A549 treated with AZD2906 at 1 μM for 4 hours (cell line): ENCODE data around the gene CFHR4. TPM values are rescaled to one million over a fixed set of nuclear protein-coding genes. Genes with fewer than 3 reads are reported as not detected.

Experiments used
- total RNA-seq: library from RNA; stranded (reverse); fragments of 200-300 nt; extraction: Qiagen RNA extraction; gene quantifications from 5 replicates; pipeline ENCODE4 v1.2.3, GENCODE V29; 2022

The CFHR4 gene
- total RNA-seq, result not detected in 5 replicates

GRCh38 chr1:196887515-196888239, at the start of gene CFHR4:
CFHR4 (plus strand) TSS chr1:196888052; CDS start chr1:196888151, 99 bp downstream.

DNA sequence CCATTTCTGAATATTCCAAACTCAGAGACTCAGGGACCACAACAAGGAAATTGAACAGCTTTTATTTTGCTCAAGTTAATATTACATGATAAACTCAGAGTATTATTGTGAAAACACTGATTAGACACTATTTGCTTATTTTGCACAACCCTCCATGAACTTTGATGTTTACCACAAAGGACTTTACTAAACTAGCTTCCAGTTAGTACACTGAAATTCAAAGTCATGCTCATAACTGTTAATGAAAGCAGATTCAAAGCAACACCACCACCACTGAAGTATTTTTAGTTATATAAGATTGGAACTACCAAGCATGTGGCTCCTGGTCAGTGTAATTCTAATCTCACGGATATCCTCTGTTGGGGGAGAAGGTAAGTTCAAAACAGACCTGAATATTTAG, 55.7 kb downstream of the CFHR4 start, which contains the start of gene CFHR2:
CFHR2 (plus strand) TSS at position 171 of the 400 bp plus-strand sequence; CDS start at position 314, 143 bp downstream.

Other genes starting within 250 kb of the CFHR4 start
- 3.7 to 4.8 TPM (median 4.2 TPM) in 5 replicates for gene CFH, start 236.0 kb upstream of the CFHR4 start, total RNA-seq
- gene CFHR3, start 113.2 kb upstream of the CFHR4 start, total RNA-seq, result 0.15 to 0.18 TPM (median 0.17 TPM) in 4 of 5 replicates, not detected in the other
- gene CFHR1, start 68.3 kb upstream of the CFHR4 start, total RNA-seq, result 0.09 to 0.24 TPM (median 0.17 TPM) in 4 of 5 replicates, not detected in the other
- not detected in 5 replicates for gene CFHR2, start 55.7 kb downstream of the CFHR4 start, total RNA-seq
- gene CFHR5, start 89.5 kb downstream of the CFHR4 start, total RNA-seq, result not detected in 5 replicates
- gene F13B, start 179.2 kb downstream of the CFHR4 start, total RNA-seq, result 0.05 to 0.08 TPM (median 0.07 TPM) in 3 of 5 replicates, not detected in the others